Uterus (tissue), 2 donors: Measurements from ENCODE around the gene MAML2.

Experiments
- POLR2A ChIP-seq, 2 donors: fragments of 450-650 bp; IDR thresholded peaks; one replicate each; pipeline ENCODE4 v1.6.1; 2016; ENCODE audit warnings: antibody characterized with exemption in 2 of 2, mild to moderate bottlenecking in 1 of 2, moderate library complexity in 1 of 2
- TF ChIP-seq, protein P1 (sequence below), 4 experiments: fragments of 200-600 bp in 2 of 4; fragments of 450-650 bp in 2 of 4; sonication (generic) in 2 of 4; IDR thresholded peaks; one replicate each; pipeline ENCODE4 v1.5.1; 2016 to 2019; ENCODE audit warnings: antibody characterized with exemption in 4 of 4, mild to moderate bottlenecking in 2 of 4, moderate library complexity in 1 of 4

DNA sequence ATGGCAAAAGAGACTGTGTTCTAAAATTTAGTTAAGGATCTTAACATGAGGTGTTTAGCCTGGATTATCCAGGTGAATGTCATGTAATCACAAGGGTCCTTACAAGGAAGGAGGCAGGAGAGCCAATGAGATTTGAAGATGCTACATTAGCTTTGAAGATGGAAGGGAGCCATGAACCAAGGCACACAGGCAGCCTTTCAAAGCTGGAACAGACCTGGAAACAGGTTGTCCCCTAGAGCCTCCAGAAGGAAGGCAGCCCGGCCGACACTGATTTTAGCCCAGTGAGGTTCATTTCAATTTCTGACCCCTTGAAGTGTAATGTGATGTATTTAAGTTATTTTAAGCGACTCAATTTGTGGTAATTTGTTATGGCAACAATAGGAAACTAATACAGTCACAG is 223.8 kb downstream of the MAML2 start:
- TF ChIP-seq, protein P1, sequence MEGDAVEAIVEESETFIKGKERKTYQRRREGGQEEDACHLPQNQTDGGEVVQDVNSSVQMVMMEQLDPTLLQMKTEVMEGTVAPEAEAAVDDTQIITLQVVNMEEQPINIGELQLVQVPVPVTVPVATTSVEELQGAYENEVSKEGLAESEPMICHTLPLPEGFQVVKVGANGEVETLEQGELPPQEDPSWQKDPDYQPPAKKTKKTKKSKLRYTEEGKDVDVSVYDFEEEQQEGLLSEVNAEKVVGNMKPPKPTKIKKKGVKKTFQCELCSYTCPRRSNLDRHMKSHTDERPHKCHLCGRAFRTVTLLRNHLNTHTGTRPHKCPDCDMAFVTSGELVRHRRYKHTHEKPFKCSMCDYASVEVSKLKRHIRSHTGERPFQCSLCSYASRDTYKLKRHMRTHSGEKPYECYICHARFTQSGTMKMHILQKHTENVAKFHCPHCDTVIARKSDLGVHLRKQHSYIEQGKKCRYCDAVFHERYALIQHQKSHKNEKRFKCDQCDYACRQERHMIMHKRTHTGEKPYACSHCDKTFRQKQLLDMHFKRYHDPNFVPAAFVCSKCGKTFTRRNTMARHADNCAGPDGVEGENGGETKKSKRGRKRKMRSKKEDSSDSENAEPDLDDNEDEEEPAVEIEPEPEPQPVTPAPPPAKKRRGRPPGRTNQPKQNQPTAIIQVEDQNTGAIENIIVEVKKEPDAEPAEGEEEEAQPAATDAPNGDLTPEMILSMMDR (IDR thresholded peaks at IDR 0.05): no peak
- no peak for TF ChIP-seq POLR2A (IDR thresholded peaks at IDR 0.05)
